ENCODE measurements around the gene PDE11A.

PDE11A gene

DNA sequence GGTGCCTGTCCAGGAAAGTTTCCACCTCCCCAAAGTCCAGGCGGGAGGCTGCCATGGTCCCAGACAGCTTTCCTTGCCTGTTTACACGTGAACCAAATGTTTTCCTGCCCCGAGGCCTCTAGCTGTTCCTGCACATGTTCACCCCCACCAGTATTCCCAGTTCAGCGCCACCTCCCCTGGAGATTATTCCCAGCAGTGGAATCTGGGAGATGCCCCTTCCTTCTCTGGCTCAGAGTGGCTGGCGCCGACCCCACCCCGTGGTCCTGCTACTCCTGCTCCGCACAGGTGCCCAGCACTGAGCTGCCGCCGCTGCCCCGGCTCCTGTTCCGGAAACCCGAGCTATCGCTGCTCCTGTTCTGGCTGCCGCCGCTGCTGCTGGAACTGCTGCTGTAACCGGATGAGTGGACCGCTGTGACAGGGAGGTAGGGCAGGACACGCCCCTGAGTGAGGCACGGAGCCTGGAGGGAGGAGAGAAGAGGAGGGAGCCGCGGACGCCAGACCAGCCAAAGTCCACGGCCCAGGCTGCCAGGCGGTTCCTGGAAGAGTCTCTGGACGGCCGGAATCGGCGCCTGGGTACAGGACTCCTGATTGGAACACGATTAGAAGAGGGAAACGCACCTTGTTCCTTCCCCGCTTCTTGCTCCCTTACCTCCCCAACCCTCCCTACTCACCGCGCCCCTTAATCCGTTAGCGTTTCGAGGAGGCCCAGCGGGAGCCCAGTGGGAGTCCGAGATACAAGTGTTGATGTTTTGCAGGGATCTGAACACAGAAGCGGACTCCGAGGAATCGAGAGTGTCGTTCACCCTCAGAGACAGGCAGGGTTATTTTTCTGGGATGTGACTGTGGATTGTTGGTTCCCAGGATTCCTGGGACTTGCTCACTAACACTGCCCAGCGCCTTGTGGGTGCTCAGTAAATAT lies at the start of gene PDE11A:
PDE11A (minus strand) TSS at position 395 of the 919 bp plus-strand sequence; CDS start at position 55, 340 bp downstream.
- H3K4me1 Mint-ChIP-seq (ENCODE audit: low read depth): peaks cover 5% of the 10 kb centered on the region
- peaks cover 43% of the 10 kb centered on the region for H3K27me3 Mint-ChIP-seq
- no peak within 1 kb of the TSS for H3K27ac Mint-ChIP-seq
- H3K9me3 Mint-ChIP-seq (ENCODE audit: low read depth): no peaks in the 10 kb centered on the region
- no peaks in the 10 kb centered on the region for H3K36me3 Mint-ChIP-seq
- H3K4me3 Mint-ChIP-seq: peak within 1 kb of the TSS; percentile 62

DNA sequence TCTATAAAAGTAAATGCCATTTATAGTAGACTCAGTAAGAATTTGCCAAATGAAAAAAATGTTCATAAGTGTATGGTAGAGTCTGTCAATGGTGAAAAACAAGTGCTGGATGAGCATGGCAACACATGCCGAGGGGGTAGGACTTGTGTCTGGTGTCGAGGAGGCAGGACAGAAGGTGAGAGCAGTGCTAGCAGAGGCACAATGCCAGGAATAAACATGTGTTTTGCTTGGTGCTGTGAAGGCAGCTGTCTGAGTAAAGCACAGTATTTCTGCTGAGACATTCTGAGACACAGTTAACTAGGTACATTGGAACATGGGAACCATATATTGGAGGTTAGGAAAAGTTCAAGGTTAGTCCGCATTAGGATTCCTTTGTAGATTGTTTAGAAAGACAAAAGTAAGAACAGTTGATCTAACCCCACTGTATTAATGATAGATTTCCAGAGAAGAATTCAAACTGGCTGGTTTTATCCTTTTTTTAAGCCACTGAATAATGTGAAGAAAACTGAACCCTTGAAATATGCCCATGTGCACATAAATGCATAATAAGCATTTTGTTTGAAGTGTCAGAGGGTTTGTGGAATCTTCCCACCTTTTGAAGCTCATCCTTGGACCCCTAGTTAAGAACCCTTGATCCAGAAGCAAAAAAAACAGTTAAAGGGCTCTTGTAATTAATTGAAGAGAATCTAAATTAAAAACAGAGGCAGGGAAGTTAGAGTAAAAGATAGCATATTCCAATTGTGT lies 46.8 kb upstream of the PDE11A start:
- no peak overlapping the region for H3K4me3 Mint-ChIP-seq
- no peak overlapping the region for H3K27ac Mint-ChIP-seq
- H3K36me3 Mint-ChIP-seq: peaks cover 12% of the 10 kb centered on the region
- no peaks in the 10 kb centered on the region for H3K9me3 Mint-ChIP-seq (ENCODE audit: low read depth)
- H3K27me3 Mint-ChIP-seq: no peaks in the 10 kb centered on the region
- H3K4me1 Mint-ChIP-seq (ENCODE audit: low read depth): peaks cover 33% of the 10 kb centered on the region

DNA sequence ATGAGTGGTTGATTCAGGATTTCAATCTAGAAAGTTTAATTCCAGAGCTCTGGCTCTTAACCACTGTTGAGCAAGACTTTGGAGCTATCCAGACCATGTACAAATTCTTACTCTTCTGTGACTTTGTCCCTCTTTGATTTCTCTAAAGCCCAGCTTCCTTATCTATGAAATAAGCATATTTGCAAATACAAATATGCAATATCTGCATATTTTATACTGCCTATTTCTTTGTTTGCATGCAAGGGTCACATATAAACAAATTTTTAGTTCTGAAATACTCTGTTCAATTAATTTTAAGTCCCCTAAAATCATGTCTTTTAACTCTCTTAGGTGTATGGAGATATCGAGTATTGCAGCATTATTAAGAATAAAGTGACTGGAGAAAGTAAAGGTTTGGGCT lies 45.1 kb upstream of the PDE11A start:
- H3K36me3 Mint-ChIP-seq: peaks cover 8% of the 10 kb centered on the region
- no peaks in the 10 kb centered on the region for H3K9me3 Mint-ChIP-seq (ENCODE audit: low read depth)
- H3K4me3 Mint-ChIP-seq: no peak overlapping the region

DNA sequence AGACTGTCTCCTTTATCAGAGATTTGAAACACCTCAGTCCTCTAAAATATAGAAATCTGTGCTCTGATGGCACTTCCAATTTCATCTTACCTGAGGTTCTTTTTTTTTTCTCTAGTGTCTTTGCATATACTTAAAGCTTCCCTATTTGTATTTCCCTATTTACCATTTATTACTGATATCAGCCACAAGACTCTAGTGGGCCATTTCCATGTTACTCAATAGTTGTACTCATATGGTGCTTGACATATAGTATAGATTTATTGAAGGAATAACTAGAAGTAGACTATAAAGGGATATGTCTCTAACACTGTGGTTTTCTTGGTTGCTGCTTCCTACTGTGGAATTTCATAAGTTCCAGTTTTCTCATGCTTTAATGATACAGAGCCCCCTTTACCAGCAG lies 42.7 kb upstream of the PDE11A start:
- H3K36me3 Mint-ChIP-seq: peaks cover 5% of the 10 kb centered on the region
- no peaks in the 10 kb centered on the region for H3K27me3 Mint-ChIP-seq
- H3K9me3 Mint-ChIP-seq (ENCODE audit: low read depth): no peaks in the 10 kb centered on the region
- H3K27ac Mint-ChIP-seq: no peak overlapping the region
- H3K4me1 Mint-ChIP-seq (ENCODE audit: low read depth): peaks cover 54% of the 10 kb centered on the region
- no peak overlapping the region for H3K4me3 Mint-ChIP-seq

More for the DNA sequence above, 45.1 kb upstream of the PDE11A start:
- H3K27ac Mint-ChIP-seq: no peak overlapping the region
- H3K4me1 Mint-ChIP-seq (ENCODE audit: low read depth): peaks cover 47% of the 10 kb centered on the region
- no peaks in the 10 kb centered on the region for H3K27me3 Mint-ChIP-seq

DNA sequence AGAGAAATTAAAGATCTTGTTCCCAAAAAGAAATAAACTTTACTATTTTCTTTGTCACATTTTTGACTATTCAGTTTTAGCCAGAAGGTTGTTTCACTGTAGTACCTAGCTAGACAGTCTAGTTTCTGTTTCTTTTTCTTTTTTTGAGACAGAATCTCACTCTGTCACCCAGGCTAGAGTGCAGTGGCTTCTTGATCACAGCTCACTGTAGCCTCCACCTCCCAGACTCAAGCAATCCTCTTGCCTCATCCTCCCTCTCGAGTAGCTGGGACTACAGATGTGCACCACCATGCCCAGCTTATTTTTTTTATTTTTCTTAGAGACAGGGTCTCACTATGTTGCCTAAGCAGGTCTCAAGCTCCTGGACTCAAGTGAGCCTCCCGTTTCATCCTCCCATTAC lies 41.9 kb upstream of the PDE11A start:
- H3K27me3 Mint-ChIP-seq: no peaks in the 10 kb centered on the region
- peaks cover 5% of the 10 kb centered on the region for H3K36me3 Mint-ChIP-seq
- peak overlapping the region; percentile 22 for H3K27ac Mint-ChIP-seq
- no peaks in the 10 kb centered on the region for H3K9me3 Mint-ChIP-seq (ENCODE audit: low read depth)
- H3K4me3 Mint-ChIP-seq: peak overlapping the region; percentile 94
- H3K4me1 Mint-ChIP-seq (ENCODE audit: low read depth): peaks cover 51% of the 10 kb centered on the region

DNA sequence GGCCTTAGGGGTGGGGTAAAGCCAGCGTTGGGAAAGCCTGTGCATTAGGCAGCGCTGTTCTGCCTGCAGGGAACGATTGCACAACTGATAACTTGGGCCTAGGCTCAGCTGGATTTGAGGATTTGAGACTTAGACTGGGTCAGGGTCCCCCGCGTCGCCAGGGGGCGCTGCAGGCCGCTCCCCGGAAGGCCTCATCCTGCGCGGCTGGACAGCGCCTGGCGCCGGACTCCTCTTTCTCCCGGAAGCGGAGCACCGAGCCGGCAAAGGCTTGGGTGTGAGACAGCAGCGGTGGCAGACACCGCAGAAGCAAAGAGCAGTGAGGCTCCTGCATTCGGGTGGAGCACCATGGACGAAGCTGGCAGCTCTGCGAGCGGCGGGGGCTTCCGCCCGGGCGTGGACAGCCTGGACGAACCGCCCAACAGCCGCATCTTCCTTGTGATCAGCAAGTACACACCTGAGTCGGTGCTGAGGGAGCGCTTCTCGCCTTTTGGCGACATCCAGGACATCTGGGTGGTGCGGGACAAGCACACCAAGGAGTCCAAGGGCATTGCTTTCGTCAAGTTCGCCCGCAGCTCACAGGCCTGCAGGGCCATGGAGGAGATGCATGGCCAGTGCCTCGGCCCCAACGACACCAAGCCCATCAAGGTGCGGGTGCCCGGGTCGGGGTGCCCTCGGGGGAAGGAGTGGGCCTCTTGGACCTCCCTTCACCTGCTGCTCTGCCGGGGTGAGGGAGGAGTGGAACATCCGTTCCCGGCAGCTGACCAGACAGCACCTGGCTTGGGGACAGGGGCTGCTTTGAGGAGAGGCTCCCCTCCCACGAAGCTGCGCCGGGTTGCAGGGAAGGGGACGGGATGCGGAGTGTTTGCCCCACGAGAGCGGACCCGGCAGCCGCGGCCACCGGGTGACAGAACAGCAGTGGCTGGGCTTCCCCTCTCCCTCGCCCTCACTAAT lies 39.9 kb upstream of the PDE11A start, which contains the start of gene RBM45:
RBM45 (plus strand) TSS at position 236 of the 951 bp plus-strand sequence; CDS start at position 346, 110 bp downstream.
- H3K27ac Mint-ChIP-seq: peak within 1 kb of the TSS; percentile 89
- no peaks in the 10 kb centered on the region for H3K27me3 Mint-ChIP-seq
- H3K4me1 Mint-ChIP-seq (ENCODE audit: low read depth): peaks cover 42% of the 10 kb centered on the region
- H3K36me3 Mint-ChIP-seq: no peaks in the 10 kb centered on the region
- no peaks in the 10 kb centered on the region for H3K9me3 Mint-ChIP-seq (ENCODE audit: low read depth)
- peak within 1 kb of the TSS; percentile 94 for H3K4me3 Mint-ChIP-seq

DNA sequence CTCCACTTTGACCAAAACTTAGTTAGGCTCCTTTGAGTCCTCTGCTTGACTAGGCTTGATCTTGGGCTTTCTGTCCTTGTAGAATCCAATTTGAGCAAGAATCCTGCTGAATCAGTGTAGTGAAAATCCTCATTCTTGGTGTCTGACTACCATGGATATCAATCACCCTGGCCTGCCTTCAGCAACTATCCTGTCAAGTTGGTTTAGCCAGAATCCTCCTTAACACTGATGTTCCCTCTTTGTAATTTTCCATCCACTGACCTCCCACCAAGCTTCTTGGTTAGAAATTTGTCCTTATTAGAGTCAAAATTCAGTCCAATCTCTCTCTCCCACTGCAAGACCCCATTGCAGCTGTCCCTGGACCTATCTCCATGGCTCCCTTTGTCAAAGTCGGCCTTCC lies 39.2 kb upstream of the PDE11A start:
- no peaks in the 10 kb centered on the region for H3K27me3 Mint-ChIP-seq
- peaks cover 40% of the 10 kb centered on the region for H3K4me1 Mint-ChIP-seq (ENCODE audit: low read depth)
- no peaks in the 10 kb centered on the region for H3K9me3 Mint-ChIP-seq (ENCODE audit: low read depth)
- no peaks in the 10 kb centered on the region for H3K36me3 Mint-ChIP-seq
- H3K4me3 Mint-ChIP-seq: peak overlapping the region; percentile 94
- peak overlapping the region; percentile 66 for H3K27ac Mint-ChIP-seq

DNA sequence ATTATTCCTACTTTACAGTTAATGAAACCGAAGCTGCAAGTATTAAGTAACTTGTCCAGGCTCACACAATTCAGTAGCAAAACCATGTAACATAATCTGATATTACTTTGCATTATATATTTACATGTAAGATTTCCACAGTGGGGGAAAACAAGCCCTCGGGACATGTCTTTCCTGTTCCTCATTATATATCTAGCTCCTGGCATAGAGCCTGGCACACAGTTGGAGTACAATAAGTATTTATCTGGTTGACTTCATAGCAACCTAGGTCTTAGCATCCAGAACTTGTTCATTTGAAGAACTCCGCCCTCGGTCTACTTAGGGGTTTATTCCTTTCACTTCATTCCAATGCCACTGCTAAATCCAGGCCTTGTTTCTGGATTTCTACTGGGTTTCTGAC lies 38.1 kb upstream of the PDE11A start:
- Mint-ChIP-seq H3K4me1 (ENCODE audit: low read depth) (peaks cover 35% of the 10 kb centered on the region), H3K4me3 (no peak overlapping the region), H3K36me3 (no peaks in the 10 kb centered on the region), H3K27ac (no peak overlapping the region), H3K27me3 (no peaks in the 10 kb centered on the region), H3K9me3 (ENCODE audit: low read depth) (no peaks in the 10 kb centered on the region)

DNA sequence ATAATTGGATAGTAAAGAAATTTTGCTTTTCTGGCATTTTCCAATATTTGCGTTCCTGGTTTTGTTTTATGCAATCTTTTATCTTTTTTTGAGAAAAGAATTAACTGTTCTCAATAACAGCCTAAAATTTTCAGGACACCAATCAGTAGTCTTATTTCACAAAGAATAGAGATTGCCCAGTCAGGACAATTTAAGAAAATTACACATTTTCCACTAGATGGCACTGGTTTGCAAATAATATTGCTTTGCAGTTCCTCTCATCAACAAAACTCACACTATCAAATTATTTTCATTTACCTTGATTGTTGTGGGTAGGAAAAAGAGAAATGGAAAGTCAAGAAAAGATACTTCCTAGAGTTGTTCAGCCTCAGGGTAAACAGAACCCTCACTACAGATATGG lies 37.2 kb upstream of the PDE11A start:
- Mint-ChIP-seq H3K4me3 (no peak overlapping the region), H3K36me3 (no peaks in the 10 kb centered on the region), H3K27me3 (no peaks in the 10 kb centered on the region)

DNA sequence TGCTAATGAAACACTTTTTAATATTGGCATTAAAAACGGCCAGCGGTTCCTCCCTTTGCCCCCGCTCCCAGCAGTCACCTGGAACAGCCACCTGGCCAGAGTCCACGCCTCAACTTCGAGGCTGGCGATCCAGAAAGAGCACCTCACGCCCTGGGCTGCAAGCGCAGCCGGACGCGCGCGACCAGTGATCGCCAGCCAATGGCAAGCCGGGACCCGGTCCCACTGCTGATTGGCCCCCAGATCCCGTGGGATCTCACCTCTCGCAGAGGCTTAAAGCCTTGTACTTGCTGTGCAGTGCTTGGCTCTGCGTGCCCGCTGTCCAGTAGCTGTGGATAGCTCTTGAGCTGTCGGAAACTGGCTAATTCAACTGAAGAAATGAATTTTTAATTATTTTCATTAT lies 35.6 kb upstream of the PDE11A start:
- H3K9me3 Mint-ChIP-seq (ENCODE audit: low read depth): no peaks in the 10 kb centered on the region

More for the DNA sequence above, 37.2 kb upstream of the PDE11A start:
- Mint-ChIP-seq H3K27ac (no peak overlapping the region), H3K9me3 (ENCODE audit: low read depth) (no peaks in the 10 kb centered on the region), H3K4me1 (ENCODE audit: low read depth) (peaks cover 28% of the 10 kb centered on the region)

DNA sequence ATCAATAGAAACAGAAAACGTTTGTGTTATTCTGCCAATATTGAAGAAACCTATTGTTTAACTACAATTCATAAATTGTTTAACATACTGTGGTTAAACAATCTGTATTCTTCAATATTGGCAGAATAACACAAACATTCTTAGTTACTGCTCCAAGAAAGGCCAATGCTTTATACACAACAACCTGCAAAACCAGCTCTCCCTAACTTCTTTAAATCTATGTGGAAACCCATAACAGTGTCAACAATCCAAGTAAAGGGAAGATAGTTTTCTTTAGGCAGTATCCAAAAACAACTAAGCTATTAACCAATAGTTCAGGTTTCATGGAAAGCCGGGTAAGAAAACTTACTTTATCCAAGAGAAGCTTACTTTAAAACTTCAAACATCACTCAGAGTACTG lies 33.5 kb upstream of the PDE11A start:
- Mint-ChIP-seq H3K27ac (no peak overlapping the region), H3K36me3 (no peaks in the 10 kb centered on the region), H3K4me1 (ENCODE audit: low read depth) (peaks cover 2% of the 10 kb centered on the region), H3K4me3 (no peak overlapping the region), H3K9me3 (ENCODE audit: low read depth) (no peaks in the 10 kb centered on the region), H3K27me3 (no peaks in the 10 kb centered on the region)

More for the DNA sequence above, 35.6 kb upstream of the PDE11A start:
- Mint-ChIP-seq H3K27me3 (no peaks in the 10 kb centered on the region), H3K36me3 (no peaks in the 10 kb centered on the region), H3K27ac (no peak overlapping the region), H3K4me1 (ENCODE audit: low read depth) (peaks cover 12% of the 10 kb centered on the region), H3K4me3 (no peak overlapping the region)

DNA sequence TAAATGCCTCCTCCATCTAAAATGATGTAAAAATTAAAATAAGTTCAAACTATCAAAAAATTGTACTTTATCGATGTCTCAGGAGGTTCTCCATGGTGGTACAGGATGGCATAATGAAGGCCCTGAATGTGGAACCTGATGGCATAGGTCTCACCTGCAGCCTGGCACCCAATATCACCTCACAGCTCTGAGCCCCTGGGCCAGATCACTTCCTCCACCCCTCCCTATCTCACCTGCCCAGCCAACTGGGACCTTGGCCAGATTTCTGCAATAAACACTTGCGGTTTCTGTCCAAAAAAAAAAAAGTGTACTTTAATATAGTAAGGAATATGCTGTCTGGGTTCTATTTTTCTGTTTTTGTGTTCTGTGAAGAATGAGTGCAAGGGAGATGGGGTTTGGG lies 33.0 kb upstream of the PDE11A start:
- Mint-ChIP-seq H3K4me3 (no peak overlapping the region), H3K36me3 (no peaks in the 10 kb centered on the region), H3K9me3 (ENCODE audit: low read depth) (no peaks in the 10 kb centered on the region), H3K27ac (no peak overlapping the region), H3K4me1 (ENCODE audit: low read depth) (peaks cover 2% of the 10 kb centered on the region), H3K27me3 (no peaks in the 10 kb centered on the region)

DNA sequence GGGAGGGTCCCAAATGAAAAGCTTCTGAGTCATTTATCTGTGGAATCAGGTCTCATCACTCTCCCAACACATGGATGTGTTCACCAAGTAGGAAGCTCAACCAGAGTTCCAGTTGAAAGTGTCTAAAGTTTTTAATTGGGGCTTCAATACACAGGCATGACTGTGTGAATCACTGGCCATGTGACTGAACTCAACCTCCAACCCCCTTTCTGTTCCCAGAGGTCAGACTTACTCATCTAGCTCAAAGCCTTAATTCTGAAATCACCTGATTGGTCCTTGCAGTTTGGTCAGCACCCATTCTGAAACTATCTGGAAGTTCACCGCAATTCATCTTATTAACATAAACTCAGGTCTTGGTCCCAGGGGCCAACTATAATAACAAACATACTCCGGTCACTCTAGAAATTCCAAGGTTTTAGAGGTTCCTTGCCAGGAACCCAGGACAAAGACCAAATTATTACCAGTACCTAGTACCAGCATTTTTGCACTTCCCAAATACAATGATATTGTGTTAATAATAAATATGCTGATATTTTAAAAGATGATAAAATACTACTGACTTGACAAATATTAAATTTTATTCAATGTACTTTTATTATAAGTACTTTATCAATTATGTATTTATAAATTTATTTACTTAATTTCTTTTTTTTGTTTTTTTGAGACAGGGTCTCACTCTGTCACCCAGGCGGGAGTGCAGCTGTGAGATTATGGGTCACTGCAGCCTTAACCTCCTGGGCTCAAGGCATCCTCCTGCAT lies 28.9 kb upstream of the PDE11A start:
- no peaks in the 10 kb centered on the region for H3K36me3 Mint-ChIP-seq
- H3K27ac Mint-ChIP-seq: no peak overlapping the region
- no peaks in the 10 kb centered on the region for H3K27me3 Mint-ChIP-seq
- no peaks in the 10 kb centered on the region for H3K4me1 Mint-ChIP-seq (ENCODE audit: low read depth)
- H3K9me3 Mint-ChIP-seq (ENCODE audit: low read depth): no peaks in the 10 kb centered on the region
- H3K4me3 Mint-ChIP-seq: no peak overlapping the region

DNA sequence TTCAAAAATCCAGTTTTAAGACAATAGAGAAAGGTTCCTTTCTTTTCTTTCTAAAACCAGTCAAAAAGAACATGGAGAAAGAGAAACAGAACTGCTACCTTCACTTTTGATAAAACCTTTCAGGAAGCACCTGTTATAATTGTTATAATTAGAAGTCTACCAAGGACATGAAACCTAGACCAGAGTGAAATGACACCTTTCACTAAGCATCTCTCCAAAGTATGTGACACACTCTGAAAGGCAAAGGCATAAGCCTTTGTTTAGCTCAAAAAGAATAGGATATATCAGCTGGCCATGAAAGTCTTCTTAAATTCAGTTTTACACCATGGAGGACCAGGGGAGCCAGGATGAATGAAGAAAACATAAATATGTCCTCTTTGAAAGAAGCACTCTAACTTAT lies 20.9 kb upstream of the PDE11A start:
- Mint-ChIP-seq H3K27me3 (peaks cover 4% of the 10 kb centered on the region), H3K27ac (no peak overlapping the region), H3K36me3 (no peaks in the 10 kb centered on the region), H3K4me1 (ENCODE audit: low read depth) (no peaks in the 10 kb centered on the region), H3K9me3 (ENCODE audit: low read depth) (no peaks in the 10 kb centered on the region), H3K4me3 (no peak overlapping the region)
